Measurements from ENCODE around the gene STIL. TPM values are rescaled to one million over a fixed set of nuclear protein-coding genes. Genes with fewer than 3 reads are reported as not detected.

Gene STIL
- total RNA-seq, 1 donor from 2014 or later, result 12.4 TPM

DNA sequence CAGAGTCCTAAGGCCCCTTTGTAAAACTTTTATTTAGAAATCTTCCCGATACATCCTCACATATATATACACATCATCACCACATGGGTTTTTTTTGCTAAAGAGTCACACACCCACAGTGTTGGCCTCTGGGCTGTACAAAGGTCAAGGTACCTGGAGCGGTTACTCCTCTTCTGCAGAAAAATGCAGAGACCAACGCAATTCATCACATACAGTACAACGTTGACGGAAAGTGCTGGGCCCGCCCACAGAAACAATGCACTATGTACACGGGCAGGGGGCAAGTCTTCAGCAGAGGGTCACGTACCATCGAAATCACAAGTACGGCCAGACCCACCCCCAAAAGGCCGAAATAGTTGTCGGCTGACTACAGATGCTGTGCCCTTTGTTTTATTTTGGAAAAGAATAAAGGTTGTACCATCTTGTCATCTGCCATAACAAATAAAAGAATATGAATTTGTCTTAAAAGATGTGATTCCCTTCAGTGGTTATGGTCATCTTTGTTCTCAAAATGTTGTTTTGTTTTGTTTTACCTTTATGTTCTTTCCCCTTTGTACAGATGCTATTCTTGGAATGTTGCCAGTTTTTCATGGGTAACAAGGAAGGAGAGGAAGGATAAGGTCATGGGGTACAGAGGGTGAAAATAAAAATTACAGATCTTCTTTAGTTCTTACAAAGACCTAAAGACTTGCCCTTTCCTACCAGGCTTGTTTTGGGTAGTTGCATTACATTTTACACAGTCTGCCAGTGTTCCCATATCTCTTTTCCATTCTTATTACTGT is 97.5 kb downstream of the STIL start:
- peaks cover 19% of the 10 kb centered on the region for H3K27me3 Mint-ChIP-seq (ENCODE audit: low read depth)
- no peak overlapping the region for H3K27ac Mint-ChIP-seq
- TF ChIP-seq, protein P1, sequence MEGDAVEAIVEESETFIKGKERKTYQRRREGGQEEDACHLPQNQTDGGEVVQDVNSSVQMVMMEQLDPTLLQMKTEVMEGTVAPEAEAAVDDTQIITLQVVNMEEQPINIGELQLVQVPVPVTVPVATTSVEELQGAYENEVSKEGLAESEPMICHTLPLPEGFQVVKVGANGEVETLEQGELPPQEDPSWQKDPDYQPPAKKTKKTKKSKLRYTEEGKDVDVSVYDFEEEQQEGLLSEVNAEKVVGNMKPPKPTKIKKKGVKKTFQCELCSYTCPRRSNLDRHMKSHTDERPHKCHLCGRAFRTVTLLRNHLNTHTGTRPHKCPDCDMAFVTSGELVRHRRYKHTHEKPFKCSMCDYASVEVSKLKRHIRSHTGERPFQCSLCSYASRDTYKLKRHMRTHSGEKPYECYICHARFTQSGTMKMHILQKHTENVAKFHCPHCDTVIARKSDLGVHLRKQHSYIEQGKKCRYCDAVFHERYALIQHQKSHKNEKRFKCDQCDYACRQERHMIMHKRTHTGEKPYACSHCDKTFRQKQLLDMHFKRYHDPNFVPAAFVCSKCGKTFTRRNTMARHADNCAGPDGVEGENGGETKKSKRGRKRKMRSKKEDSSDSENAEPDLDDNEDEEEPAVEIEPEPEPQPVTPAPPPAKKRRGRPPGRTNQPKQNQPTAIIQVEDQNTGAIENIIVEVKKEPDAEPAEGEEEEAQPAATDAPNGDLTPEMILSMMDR (IDR thresholded peaks at IDR 0.05; ENCODE audit: unreplicated experiment), result no peak
- peaks cover 3% of the 10 kb centered on the region for H3K4me1 Mint-ChIP-seq
- no peaks in the 10 kb centered on the region for H3K9me3 Mint-ChIP-seq
- H3K36me3 Mint-ChIP-seq, result no peaks in the 10 kb centered on the region
- no peak for DNase-seq (ENCODE audit: low spot score in 2 of 2, unreplicated experiment in 2 of 2)
- no peak overlapping the region for H3K4me3 Mint-ChIP-seq

DNA sequence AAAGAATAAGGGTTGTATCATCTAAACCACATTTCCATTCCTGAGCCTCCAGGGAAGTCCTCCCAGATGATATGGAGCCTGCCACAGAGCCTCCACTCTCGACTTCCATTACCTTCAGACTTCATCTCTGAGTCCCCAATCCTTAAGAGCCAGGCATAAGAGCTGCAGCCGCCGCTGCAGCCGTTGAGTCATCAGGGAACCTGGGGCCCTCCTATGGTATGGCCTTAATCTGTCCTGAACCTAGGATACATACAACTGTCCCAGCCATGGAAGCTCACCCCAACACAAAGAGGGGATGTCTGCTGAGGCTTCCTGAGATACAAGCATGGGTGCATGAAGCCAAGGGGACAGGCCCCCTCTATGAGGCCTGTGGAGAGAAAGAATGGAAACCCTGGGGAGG is 98.2 kb downstream of the STIL start:
- no peak overlapping the region for H3K27ac Mint-ChIP-seq
- peaks cover 21% of the 10 kb centered on the region for H3K27me3 Mint-ChIP-seq (ENCODE audit: low read depth)
- DNase-seq (ENCODE audit: low spot score in 2 of 2, unreplicated experiment in 2 of 2), result no peak
- peaks cover 3% of the 10 kb centered on the region for H3K4me1 Mint-ChIP-seq
- H3K4me3 Mint-ChIP-seq, result no peak overlapping the region
- TF ChIP-seq, protein P1 (IDR thresholded peaks at IDR 0.05; ENCODE audit: unreplicated experiment), result no peak
- no peaks in the 10 kb centered on the region for H3K36me3 Mint-ChIP-seq
- no peaks in the 10 kb centered on the region for H3K9me3 Mint-ChIP-seq

DNA sequence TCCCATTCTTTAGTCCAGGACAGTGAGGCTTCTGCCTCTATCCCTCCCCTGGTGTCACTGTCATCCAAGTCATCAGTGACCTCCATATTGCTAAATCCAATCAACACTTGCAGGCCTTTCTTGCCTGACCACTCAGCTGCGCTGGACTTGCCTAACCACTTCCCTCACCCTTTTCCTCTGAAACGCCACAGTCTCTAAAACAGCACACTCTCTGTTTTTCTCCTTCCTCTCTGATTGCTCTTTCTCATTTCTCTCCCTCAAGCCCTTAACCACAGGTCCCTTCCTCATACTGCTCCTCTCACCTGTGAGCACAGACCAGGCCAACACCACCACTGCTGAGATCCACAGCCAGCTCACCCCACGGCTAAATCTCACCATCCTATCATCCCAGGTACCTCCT is 99.4 kb downstream of the STIL start:
- H3K27me3 Mint-ChIP-seq (ENCODE audit: low read depth), result peaks cover 30% of the 10 kb centered on the region

DNA sequence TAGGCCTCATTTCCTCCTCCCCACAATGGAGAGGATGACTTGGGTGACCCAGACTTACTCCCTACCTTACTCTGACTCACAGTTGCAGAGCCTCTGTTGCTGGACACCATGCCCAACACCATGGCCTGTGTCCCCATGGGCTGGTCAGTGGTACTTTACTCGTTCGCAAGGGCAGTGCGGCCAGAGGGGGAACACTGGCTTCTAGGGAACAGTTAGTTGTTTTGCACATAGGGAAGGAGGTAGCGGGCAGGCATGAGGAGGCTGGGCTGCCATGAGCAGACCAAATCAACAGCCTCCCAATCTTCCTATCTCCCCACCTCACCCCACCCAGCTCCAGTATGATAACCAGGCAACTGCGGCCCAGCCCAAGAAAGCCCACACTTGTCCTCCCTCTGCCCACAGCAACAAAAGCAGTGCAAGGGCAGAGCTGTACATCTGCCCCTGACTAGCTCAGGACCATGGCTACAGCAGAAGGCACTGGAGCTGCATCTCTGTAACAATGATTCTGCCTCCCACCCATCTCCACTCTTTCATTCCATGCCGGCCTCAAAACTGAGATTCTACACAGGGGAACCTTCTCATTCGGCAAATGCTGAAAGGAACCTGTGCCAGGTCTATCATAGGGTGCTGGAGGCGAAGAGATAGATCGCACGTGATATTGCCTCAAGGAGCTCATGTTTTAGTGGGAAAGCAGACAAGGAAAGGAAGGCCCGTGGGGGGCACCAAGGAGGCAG is 100.5 kb downstream of the STIL start:
- H3K36me3 Mint-ChIP-seq, result no peaks in the 10 kb centered on the region
- H3K4me1 Mint-ChIP-seq, result peaks cover 3% of the 10 kb centered on the region
- peaks cover 31% of the 10 kb centered on the region for H3K27me3 Mint-ChIP-seq (ENCODE audit: low read depth)
- H3K27ac Mint-ChIP-seq, result no peak overlapping the region
- H3K4me3 Mint-ChIP-seq, result no peak overlapping the region
- no peaks in the 10 kb centered on the region for H3K9me3 Mint-ChIP-seq
- TF ChIP-seq, protein P1 (IDR thresholded peaks at IDR 0.05; ENCODE audit: unreplicated experiment), result no peak
- no peak for DNase-seq (ENCODE audit: low spot score in 2 of 2, unreplicated experiment in 2 of 2)

More for the DNA sequence above, 99.4 kb downstream of the STIL start:
- Mint-ChIP-seq H3K4me1 (peaks cover 3% of the 10 kb centered on the region), H3K36me3 (no peaks in the 10 kb centered on the region), H3K9me3 (no peaks in the 10 kb centered on the region), H3K27ac (no peak overlapping the region), H3K4me3 (no peak overlapping the region)
- TF ChIP-seq, protein P1 (IDR thresholded peaks at IDR 0.05; ENCODE audit: unreplicated experiment), result no peak
- no peak for DNase-seq (ENCODE audit: low spot score in 2 of 2, unreplicated experiment in 2 of 2)

DNA sequence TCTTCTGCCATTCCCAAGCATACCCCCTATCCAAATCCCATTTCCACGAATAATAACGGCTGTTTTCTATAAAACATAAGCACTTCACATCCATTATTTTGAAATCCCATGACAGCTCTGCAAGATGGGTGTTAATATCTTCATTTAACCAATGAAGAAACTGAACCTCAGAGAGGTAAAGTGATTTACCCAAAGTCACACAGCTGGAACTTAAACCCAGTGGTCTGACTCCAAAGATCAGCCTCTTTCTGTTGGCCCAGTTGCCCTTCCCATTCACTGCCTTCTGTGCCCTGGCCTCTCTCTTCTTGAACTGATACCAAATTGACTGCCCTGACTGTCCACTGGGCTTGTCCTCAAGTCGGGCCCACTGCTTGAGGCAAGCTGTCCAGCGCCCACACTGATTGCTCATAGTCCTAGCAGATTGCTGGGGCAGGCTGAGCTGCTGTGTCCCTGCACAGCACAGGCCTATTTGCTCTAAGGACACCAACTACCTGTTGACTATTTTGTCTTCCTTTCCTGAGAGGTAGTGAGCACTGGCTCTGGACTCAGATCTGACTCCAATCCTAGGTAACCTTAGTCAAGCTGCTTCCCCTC is 101.2 kb downstream of the STIL start:
- TF ChIP-seq, protein P1 (IDR thresholded peaks at IDR 0.05; ENCODE audit: unreplicated experiment), result no peak
- H3K4me1 Mint-ChIP-seq, result peaks cover 3% of the 10 kb centered on the region
- no peaks in the 10 kb centered on the region for H3K36me3 Mint-ChIP-seq
- no peak for DNase-seq (ENCODE audit: low spot score in 2 of 2, unreplicated experiment in 2 of 2)
- peaks cover 37% of the 10 kb centered on the region for H3K27me3 Mint-ChIP-seq (ENCODE audit: low read depth)
- H3K9me3 Mint-ChIP-seq, result no peaks in the 10 kb centered on the region
- H3K4me3 Mint-ChIP-seq, result no peak overlapping the region
- no peak overlapping the region for H3K27ac Mint-ChIP-seq

Measured in mesothelial cell of epicardium (in vitro differentiated cells).